HAP-1 (cell line): ENCODE results near the gene C17orf114.

Experiments
- DNase-seq, 2 experiments: peaks; one replicate each; pipeline ENCODE4 v3.0.0-alpha.2; 2016 to 2020; ENCODE audit warnings: low spot score in 2 of 2
- H3K27me3 ChIP-seq: fragments of 250-450 bp; sonication (Bioruptor Pico); 2 replicates; pipeline ENCODE4 v1.5.1; 2020; ENCODE audit warnings: low read depth, mild to moderate bottlenecking, moderate library complexity
- H3K36me3 ChIP-seq: fragments of 250-450 bp; sonication (Bioruptor Pico); replicated peaks from 2 replicates; pipeline ENCODE4 v1.5.1; 2020; ENCODE audit warnings: mild to moderate bottlenecking
- H3K4me1 ChIP-seq: fragments of 250-450 bp; sonication (Bioruptor Pico); 2 replicates; pipeline ENCODE4 v1.5.1; 2020; ENCODE audit warnings: mild to moderate bottlenecking
- H3K4me3 ChIP-seq: fragments of 250-450 bp; sonication (Bioruptor Pico); 2 replicates; pipeline ENCODE4 v1.5.1; 2020; ENCODE audit warnings: mild to moderate bottlenecking, moderate library complexity
- H3K9me3 ChIP-seq: fragments of 250-450 bp; sonication (Bioruptor Pico); 2 replicates; pipeline ENCODE4 v1.5.1; 2020; ENCODE audit warnings: mild to moderate bottlenecking, moderate library complexity
- in situ Hi-C: fragments of 300-500 bp; cut with MboI; formaldehyde crosslinking; loops from 3 replicates; pipeline ENCODE4 v1.14.3; 2020; ENCODE audit warnings: low sequenced_read_pairs, inconsistent platforms, mixed read lengths

Gene C17orf114

GRCh38 chr17:4788807-4789700, 13.1 kb downstream of the C17orf114 start, which contains the start of gene GLTPD2:
TSS of gene GLTPD2 (plus strand) at chr17:4788964. CDS start at chr17:4789012, 48 bp downstream.
- Histone ChIP-seq H3K27me3 (no peaks in the 10 kb centered on the region), H3K9me3 (peaks cover 3% of the 10 kb centered on the region; the same call in 1 of the 2 replicates), H3K36me3 (no peaks in the 10 kb centered on the region), H3K4me1 (peaks cover 15% of the 10 kb centered on the region), H3K4me3 (peak within 1 kb of the TSS; percentile 37)
- DNase-seq: no peak
- in situ Hi-C loops: no loop called here

GRCh38 chr17:4788159-4788806, 13.8 kb downstream of the C17orf114 start:
- Histone ChIP-seq H3K4me3 (no peak overlapping the region), H3K4me1 (peaks cover 15% of the 10 kb centered on the region), H3K36me3 (no peaks in the 10 kb centered on the region), H3K27me3 (0 out of 2 replicates have a peak, but pooled peaks cover 2% of the 10 kb centered on the region), H3K9me3 (peaks cover 3% of the 10 kb centered on the region; the same call in 1 of the 2 replicates)
- in situ Hi-C loops: no loop called here
- no peak for DNase-seq

GRCh38 chr17:4786516-4786915, 15.6 kb downstream of the C17orf114 start:
- in situ Hi-C loops: no loop called here
- Histone ChIP-seq H3K9me3 (peaks cover 3% of the 10 kb centered on the region; the same call in 1 of the 2 replicates), H3K4me1 (peaks cover 15% of the 10 kb centered on the region), H3K4me3 (no peak overlapping the region), H3K36me3 (no peaks in the 10 kb centered on the region), H3K27me3 (0 out of 2 replicates have a peak, but pooled peaks cover 2% of the 10 kb centered on the region)
- DNase-seq: no peak

GRCh38 chr17:4786106-4786511, 16.0 kb downstream of the C17orf114 start, which contains the start of gene VMO1:
TSS of gene VMO1 (minus strand) at chr17:4786364. CDS start at chr17:4786352, 12 bp downstream.
- no peak for DNase-seq
- H3K4me1 ChIP-seq: peaks cover 15% of the 10 kb centered on the region
- no peak within 1 kb of the TSS for H3K4me3 ChIP-seq
- H3K36me3 ChIP-seq: no peaks in the 10 kb centered on the region
- peaks cover 3% of the 10 kb centered on the region; the same call in 1 of the 2 replicates for H3K9me3 ChIP-seq
- 0 out of 2 replicates have a peak, but pooled peaks cover 2% of the 10 kb centered on the region for H3K27me3 ChIP-seq
- in situ Hi-C loops: no loop called here

GRCh38 chr17:4785311-4786105, 16.6 kb downstream of the C17orf114 start:
- in situ Hi-C loops: no loop called here

GRCh38 chr17:4782652-4783051, 19.5 kb downstream of the C17orf114 start:
- 0 out of 2 replicates have a peak, but pooled peaks cover 2% of the 10 kb centered on the region for H3K27me3 ChIP-seq
- in situ Hi-C loops: no loop called here

More at GRCh38 chr17:4785311-4786105, 16.6 kb downstream of the C17orf114 start:
- Histone ChIP-seq H3K27me3 (0 out of 2 replicates have a peak, but pooled peaks cover 2% of the 10 kb centered on the region), H3K9me3 (peaks cover 3% of the 10 kb centered on the region; the same call in 1 of the 2 replicates), H3K36me3 (no peaks in the 10 kb centered on the region), H3K4me3 (no peak overlapping the region), H3K4me1 (peaks cover 15% of the 10 kb centered on the region)
- no peak for DNase-seq

GRCh38 chr17:4780325-4780955, 21.7 kb downstream of the C17orf114 start:
- Histone ChIP-seq H3K9me3 (no peaks in the 10 kb centered on the region), H3K27me3 (0 out of 2 replicates have a peak, but pooled peaks cover 2% of the 10 kb centered on the region), H3K4me3 (no peak overlapping the region), H3K36me3 (no peaks in the 10 kb centered on the region), H3K4me1 (no peaks in the 10 kb centered on the region)
- in situ Hi-C loops: no loop called here
- DNase-seq: no peak

More at GRCh38 chr17:4782652-4783051, 19.5 kb downstream of the C17orf114 start:
- Histone ChIP-seq H3K9me3 (no peaks in the 10 kb centered on the region; the same call in 1 of the 2 replicates), H3K36me3 (no peaks in the 10 kb centered on the region), H3K4me3 (no peak overlapping the region), H3K4me1 (peaks cover 4% of the 10 kb centered on the region; the same call in 1 of the 2 replicates)
- no peak for DNase-seq

- H3K4me1 ChIP-seq: no peaks in the 10 kb centered on the region
- H3K9me3 ChIP-seq: no peaks in the 10 kb centered on the region
- no peaks in the 10 kb centered on the region for H3K36me3 ChIP-seq
- in situ Hi-C loops: no loop called here
- H3K4me3 ChIP-seq: no peak overlapping the region
- DNase-seq: no peak
- no peaks in the 10 kb centered on the region for H3K27me3 ChIP-seq
These were observed 24.0 kb downstream of the C17orf114 start for GRCh38 chr17:4777969-4778760.

GRCh38 chr17:4772235-4772613, 29.9 kb downstream of the C17orf114 start:
- Histone ChIP-seq H3K9me3 (no peaks in the 10 kb centered on the region), H3K36me3 (no peaks in the 10 kb centered on the region), H3K4me1 (no peaks in the 10 kb centered on the region), H3K4me3 (no peak overlapping the region), H3K27me3 (no peaks in the 10 kb centered on the region)
- no peak for DNase-seq
- in situ Hi-C loops: no loop called here

GRCh38 chr17:4771519-4772234, 30.5 kb downstream of the C17orf114 start, which contains the start of gene TM4SF5:
TSS of gene TM4SF5 (plus strand) at chr17:4771886. CDS start at chr17:4771923, 37 bp downstream.
- in situ Hi-C loops: no loop called here
- Histone ChIP-seq H3K4me1 (no peaks in the 10 kb centered on the region), H3K9me3 (no peaks in the 10 kb centered on the region), H3K4me3 (no peak within 1 kb of the TSS), H3K27me3 (no peaks in the 10 kb centered on the region), H3K36me3 (no peaks in the 10 kb centered on the region)
- DNase-seq: no peak

GRCh38 chr17:4769628-4770027, 32.5 kb downstream of the C17orf114 start:
- Histone ChIP-seq H3K36me3 (no peaks in the 10 kb centered on the region), H3K9me3 (no peaks in the 10 kb centered on the region), H3K4me3 (no peak overlapping the region), H3K27me3 (no peaks in the 10 kb centered on the region), H3K4me1 (no peaks in the 10 kb centered on the region)
- in situ Hi-C loops: no loop called here
- DNase-seq: no peak

GRCh38 chr17:4768298-4768697, 33.8 kb downstream of the C17orf114 start:
- DNase-seq: no peak
- H3K4me3 ChIP-seq: no peak overlapping the region
- H3K27me3 ChIP-seq: no peaks in the 10 kb centered on the region
- H3K36me3 ChIP-seq: no peaks in the 10 kb centered on the region
- no peaks in the 10 kb centered on the region for H3K9me3 ChIP-seq
- in situ Hi-C loops: no loop called here
- H3K4me1 ChIP-seq: no peaks in the 10 kb centered on the region
